IPS DF 4.7 (cell line): ENCODE data around the gene SDF2.

ENCODE experiments used
- DNase-seq: peaks from one replicate; pipeline ENCODE4 v3.0.0-alpha.2; 2013; ENCODE audit warnings: low spot score; ENCODE audit errors: extremely low read depth

Gene SDF2

GRCh38 chr17:28661635-28662526 is at the start of gene SDF2, which contains the start of gene SUPT6H:
Gene SDF2 (minus strand): TSS chr17:28661906. CDS start chr17:28661876, 30 bp downstream.
Gene SUPT6H (plus strand): TSS chr17:28662205. CDS start chr17:28673402, 11,197 bp downstream.
- DNase-seq = no peak

- DNase-seq = no peak
Observed at GRCh38 chr17:28710861-28711722, 49.4 kb upstream of the SDF2 start.

GRCh38 chr17:28707339-28707720 is 45.6 kb upstream of the SDF2 start:
- no peak for DNase-seq

GRCh38 chr17:28706471-28707338 is 45.0 kb upstream of the SDF2 start:
- no peak for DNase-seq

- DNase-seq = no peak
Observed at GRCh38 chr17:28705728-28706334, 44.1 kb upstream of the SDF2 start.

GRCh38 chr17:28705074-28705659 is 43.5 kb upstream of the SDF2 start:
- DNase-seq = no peak

- no peak for DNase-seq
Observed at GRCh38 chr17:28704219-28704858, 42.6 kb upstream of the SDF2 start.

- DNase-seq = no peak
Observed at GRCh38 chr17:28703552-28704218, 42.0 kb upstream of the SDF2 start.

GRCh38 chr17:28702752-28703150 is 41.0 kb upstream of the SDF2 start:
- no peak for DNase-seq

- no peak for DNase-seq
Observed at GRCh38 chr17:28702026-28702751, 40.5 kb upstream of the SDF2 start.

- no peak for DNase-seq
Observed at GRCh38 chr17:28700830-28701492, 39.3 kb upstream of the SDF2 start.

- DNase-seq = no peak
Observed at GRCh38 chr17:28700278-28700677, 38.6 kb upstream of the SDF2 start.

- DNase-seq = no peak
Observed at GRCh38 chr17:28698253-28698941, 36.7 kb upstream of the SDF2 start.

- DNase-seq = no peak
Observed at GRCh38 chr17:28693869-28694268, 32.2 kb upstream of the SDF2 start.

GRCh38 chr17:28689011-28689410 is 27.3 kb upstream of the SDF2 start:
- DNase-seq = no peak

GRCh38 chr17:28688481-28688880 is 26.8 kb upstream of the SDF2 start:
- no peak for DNase-seq

- DNase-seq = no peak
Observed at GRCh38 chr17:28686296-28686695, 24.6 kb upstream of the SDF2 start.

- DNase-seq = no peak
Observed at GRCh38 chr17:28685366-28685765, 23.7 kb upstream of the SDF2 start.
